SK-N-SH (cell line): ENCODE measurements around the gene FLACC1.

Experiments used
- EP300 ChIP-seq, 2 experiments: IDR thresholded peaks; 2 replicates each; pipeline versions ENCODE4 v1.4.0 to v1.6.1; 2012; ENCODE audit warnings: borderline replicate concordance in 1 of 2, low read depth in 1 of 2, low read length in 1 of 2
- EZH2phosphoT487 ChIP-seq: fragments of 200-600 bp; sonication (generic); IDR thresholded peaks from 2 replicates; pipeline ENCODE4 v1.6.1; 2017; ENCODE audit warnings: low read depth, mixed run types, mild to moderate bottlenecking, antibody characterized with exemption, moderate library complexity, borderline replicate concordance
- FOXJ3 ChIP-seq: sonication (generic); formaldehyde crosslinking; IDR thresholded peaks from 2 replicates; pipeline ENCODE4 v1.5.1; 2020; ENCODE audit warnings: mild to moderate bottlenecking, missing genetic modification reagents
- POLR2AphosphoS5 ChIP-seq: IDR thresholded peaks from 2 replicates; pipeline ENCODE4 v1.6.1; 2012; ENCODE audit warnings: low read depth, low read length
- TF ChIP-seq, protein P1 (sequence below): IDR thresholded peaks from 2 replicates; pipeline ENCODE4 v1.4.0; 2012; ENCODE audit warnings: low read depth
- TF ChIP-seq, protein P2 (sequence below): fragments of 200-600 bp; sonication (generic); IDR thresholded peaks from 2 replicates; pipeline ENCODE4 v1.6.1; 2017; ENCODE audit warnings: antibody characterized with exemption, mild to moderate bottlenecking, moderate library complexity

DNA sequence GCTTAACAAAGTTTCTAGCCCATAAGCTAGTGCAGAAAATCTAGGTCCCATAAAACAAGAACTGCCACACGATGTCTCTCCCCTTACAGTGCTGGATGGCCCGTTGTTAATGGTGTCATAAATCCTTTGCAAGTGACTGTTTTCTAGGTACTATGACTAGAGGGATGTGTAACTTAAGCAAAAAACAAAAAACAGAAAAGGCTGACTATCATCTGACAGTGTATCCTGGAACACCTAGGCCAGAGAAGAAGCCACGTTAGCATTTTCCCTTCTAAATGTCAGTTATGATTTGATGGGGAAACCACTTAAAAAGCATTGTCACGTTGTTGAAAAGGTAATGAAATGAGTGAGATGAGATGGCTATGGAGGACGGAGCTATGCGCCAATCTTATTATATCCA, 94.4 kb downstream of the FLACC1 start:
- TF ChIP-seq POLR2AphosphoS5, result no peak
- no peak for TF ChIP-seq FOXJ3 (CRISPR knock-in tag)
- TF ChIP-seq, protein P1, sequence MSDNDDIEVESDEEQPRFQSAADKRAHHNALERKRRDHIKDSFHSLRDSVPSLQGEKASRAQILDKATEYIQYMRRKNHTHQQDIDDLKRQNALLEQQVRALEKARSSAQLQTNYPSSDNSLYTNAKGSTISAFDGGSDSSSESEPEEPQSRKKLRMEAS, result no peak
- TF ChIP-seq EZH2phosphoT487, result no peak
- TF ChIP-seq, protein P2, sequence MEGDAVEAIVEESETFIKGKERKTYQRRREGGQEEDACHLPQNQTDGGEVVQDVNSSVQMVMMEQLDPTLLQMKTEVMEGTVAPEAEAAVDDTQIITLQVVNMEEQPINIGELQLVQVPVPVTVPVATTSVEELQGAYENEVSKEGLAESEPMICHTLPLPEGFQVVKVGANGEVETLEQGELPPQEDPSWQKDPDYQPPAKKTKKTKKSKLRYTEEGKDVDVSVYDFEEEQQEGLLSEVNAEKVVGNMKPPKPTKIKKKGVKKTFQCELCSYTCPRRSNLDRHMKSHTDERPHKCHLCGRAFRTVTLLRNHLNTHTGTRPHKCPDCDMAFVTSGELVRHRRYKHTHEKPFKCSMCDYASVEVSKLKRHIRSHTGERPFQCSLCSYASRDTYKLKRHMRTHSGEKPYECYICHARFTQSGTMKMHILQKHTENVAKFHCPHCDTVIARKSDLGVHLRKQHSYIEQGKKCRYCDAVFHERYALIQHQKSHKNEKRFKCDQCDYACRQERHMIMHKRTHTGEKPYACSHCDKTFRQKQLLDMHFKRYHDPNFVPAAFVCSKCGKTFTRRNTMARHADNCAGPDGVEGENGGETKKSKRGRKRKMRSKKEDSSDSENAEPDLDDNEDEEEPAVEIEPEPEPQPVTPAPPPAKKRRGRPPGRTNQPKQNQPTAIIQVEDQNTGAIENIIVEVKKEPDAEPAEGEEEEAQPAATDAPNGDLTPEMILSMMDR, result no peak
- no peak for TF ChIP-seq EP300 (IDR thresholded peaks at IDR 0.05; ENCODE audit: borderline replicate concordance in 1 of 2, low read depth in 1 of 2, low read length in 1 of 2)
